GM18909 (cell line): ENCODE data around the gene AFMID.
"Not testable (repeated sequence)": the region's sequence is repeated elsewhere in the genome, so short reads cannot be mapped to it uniquely, and the experiment has no call there.

Experiments used
- ATAC-seq: cut with Tn5 transposase; IDR thresholded peaks from one replicate; pipeline ENCODE4 v1.9.1; 2021; ENCODE audit warnings: mild to moderate bottlenecking; ENCODE audit not compliant: unreplicated experiment, poor library complexity

Gene AFMID

DNA sequence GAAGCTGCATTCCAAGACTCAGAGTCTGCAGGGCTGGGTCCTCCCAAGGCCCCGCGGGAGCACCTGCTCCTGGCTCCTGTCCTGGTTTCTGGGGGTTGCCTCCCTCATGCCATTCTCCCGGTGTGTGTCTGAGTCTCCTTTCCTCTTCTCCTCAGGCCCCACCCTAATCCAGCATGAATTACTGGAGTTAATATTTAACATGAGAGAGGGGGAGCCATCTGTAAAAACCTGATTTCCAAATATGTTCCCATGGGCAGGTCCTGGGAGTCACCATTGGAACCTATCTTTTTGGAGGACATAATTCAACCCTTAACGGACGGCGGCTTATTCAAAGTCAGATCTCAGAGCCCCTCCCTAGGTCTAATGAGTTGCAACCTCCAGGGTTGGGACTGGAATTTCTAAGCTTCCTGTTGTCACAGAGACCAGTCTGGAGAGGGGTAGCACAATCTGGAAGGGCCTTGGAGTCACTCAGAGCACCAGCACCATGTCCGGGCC lies 35.6 kb upstream of the AFMID start:
- ATAC-seq = no peak

- ATAC-seq = peak; percentile 68
These were observed 32.0 kb upstream of the AFMID start for GRCh38 chr17:78154903-78155811.

- ATAC-seq = peak; percentile 34
These were observed 27.5 kb upstream of the AFMID start for GRCh38 chr17:78159575-78160158.

GRCh38 chr17:78163881-78164747 lies 23.0 kb upstream of the AFMID start:
- ATAC-seq = no peak

GRCh38 chr17:78164748-78165607 lies 22.2 kb upstream of the AFMID start:
- no peak for ATAC-seq

- no peak for ATAC-seq
These were observed 20.7 kb upstream of the AFMID start for GRCh38 chr17:78166416-78166815.

DNA sequence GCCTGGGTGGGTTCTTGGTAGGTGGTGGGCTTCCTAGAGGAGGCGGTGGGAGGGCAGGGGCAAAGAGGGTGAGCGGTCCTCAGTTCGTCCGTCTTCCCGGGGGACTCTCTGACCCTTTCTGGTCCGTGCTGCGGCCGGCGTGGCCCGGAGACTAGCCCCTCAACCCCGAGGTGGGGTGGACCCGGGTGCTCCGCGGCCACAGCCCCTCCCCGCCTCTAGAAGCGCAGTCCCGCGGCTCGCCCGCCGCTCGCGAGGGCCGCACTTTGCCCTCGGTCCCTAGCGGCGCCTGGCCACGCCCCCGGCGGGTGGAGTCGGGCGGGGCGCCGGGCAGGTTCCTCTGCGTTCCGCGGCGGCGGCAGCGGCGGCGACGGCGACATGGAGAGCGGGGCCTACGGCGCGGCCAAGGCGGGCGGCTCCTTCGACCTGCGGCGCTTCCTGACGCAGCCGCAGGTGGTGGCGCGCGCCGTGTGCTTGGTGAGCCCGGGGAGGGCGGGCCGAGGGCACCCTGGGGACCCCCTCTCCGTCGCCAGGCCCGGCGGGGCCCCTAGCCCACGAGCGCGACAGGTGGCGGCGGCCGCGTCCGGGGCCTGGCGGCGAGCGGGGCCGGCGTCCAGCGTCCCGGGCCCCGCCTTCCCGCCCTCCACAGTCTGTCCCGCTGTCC lies 18.8 kb upstream of the AFMID start, which contains the start of gene SYNGR2:
Gene SYNGR2 (plus strand): TSS at position 340 of the 661 bp plus-strand sequence. CDS start 36 bp downstream, at position 376.
- peak; percentile 58 for ATAC-seq

- ATAC-seq = peak; percentile 21
These were observed 18.0 kb upstream of the AFMID start for GRCh38 chr17:78168903-78169793.

DNA sequence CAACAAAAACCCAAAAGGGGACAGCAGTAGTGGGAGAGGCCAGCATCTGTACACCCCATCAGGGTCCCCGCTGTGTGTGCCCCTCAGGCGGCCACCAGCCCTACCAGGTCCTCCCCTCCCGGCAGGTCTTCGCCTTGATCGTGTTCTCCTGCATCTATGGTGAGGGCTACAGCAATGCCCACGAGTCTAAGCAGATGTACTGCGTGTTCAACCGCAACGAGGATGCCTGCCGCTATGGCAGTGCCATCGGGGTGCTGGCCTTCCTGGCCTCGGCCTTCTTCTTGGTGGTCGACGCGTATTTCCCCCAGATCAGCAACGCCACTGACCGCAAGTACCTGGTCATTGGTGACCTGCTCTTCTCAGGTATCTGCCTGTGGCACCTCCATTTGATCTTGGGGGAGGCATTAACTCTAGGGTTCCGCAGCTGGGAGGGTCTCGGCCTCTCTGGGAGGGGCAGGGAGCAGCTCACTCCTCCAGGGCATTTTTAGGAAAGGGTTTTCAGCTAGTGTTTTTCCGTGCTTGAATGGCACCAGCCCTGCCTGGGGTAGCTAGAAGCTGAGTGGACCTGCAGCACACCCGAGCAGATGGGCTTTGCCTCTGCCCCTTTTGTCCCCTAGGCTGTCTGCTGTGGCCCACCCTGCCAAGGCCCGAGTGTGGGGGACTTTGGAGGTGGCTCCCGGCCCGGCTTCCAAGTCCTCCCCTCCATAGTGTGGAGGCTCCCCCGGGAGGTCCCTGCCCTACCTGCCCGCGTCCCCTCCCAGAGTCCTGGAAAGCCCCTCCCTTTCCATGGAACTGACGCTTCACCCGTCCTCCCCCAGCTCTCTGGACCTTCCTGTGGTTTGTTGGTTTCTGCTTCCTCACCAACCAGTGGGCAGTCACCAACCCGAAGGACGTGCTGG lies 16.2 kb upstream of the AFMID start:
- no peak for ATAC-seq

DNA sequence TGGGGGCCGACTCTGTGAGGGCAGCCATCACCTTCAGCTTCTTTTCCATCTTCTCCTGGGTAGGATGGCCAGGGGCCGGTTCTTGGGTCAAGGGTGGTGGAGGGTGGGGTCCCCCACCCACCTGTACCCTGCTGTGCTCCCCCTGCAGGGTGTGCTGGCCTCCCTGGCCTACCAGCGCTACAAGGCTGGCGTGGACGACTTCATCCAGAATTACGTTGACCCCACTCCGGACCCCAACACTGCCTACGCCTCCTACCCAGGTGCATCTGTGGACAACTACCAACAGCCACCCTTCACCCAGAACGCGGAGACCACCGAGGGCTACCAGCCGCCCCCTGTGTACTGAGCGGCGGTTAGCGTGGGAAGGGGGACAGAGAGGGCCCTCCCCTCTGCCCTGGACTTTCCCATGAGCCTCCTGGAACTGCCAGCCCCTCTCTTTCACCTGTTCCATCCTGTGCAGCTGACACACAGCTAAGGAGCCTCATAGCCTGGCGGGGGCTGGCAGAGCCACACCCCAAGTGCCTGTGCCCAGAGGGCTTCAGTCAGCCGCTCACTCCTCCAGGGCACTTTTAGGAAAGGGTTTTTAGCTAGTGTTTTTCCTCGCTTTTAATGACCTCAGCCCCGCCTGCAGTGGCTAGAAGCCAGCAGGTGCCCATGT lies 15.4 kb upstream of the AFMID start:
- not testable (repeated sequence) for ATAC-seq

DNA sequence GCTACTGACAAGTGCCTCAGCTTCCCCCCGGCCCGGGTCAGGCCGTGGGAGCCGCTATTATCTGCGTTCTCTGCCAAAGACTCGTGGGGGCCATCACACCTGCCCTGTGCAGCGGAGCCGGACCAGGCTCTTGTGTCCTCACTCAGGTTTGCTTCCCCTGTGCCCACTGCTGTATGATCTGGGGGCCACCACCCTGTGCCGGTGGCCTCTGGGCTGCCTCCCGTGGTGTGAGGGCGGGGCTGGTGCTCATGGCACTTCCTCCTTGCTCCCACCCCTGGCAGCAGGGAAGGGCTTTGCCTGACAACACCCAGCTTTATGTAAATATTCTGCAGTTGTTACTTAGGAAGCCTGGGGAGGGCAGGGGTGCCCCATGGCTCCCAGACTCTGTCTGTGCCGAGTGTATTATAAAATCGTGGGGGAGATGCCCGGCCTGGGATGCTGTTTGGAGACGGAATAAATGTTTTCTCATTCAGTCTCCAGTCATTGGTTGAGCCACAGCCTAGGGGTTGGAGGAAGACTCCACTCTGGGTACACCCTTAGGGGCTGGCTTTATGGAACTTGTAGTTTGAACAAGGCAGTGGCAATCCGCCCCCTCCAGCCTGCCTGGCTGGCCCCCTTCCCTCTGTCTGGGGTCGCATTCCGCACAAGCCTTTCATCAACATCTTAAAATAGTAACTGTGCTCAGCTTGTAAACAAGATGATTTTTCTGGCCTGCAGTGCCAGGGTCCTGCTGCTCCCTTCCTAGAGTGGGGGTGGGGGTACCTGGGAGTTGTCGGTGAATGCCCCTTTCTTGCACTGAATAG lies 14.7 kb upstream of the AFMID start:
- no peak for ATAC-seq

DNA sequence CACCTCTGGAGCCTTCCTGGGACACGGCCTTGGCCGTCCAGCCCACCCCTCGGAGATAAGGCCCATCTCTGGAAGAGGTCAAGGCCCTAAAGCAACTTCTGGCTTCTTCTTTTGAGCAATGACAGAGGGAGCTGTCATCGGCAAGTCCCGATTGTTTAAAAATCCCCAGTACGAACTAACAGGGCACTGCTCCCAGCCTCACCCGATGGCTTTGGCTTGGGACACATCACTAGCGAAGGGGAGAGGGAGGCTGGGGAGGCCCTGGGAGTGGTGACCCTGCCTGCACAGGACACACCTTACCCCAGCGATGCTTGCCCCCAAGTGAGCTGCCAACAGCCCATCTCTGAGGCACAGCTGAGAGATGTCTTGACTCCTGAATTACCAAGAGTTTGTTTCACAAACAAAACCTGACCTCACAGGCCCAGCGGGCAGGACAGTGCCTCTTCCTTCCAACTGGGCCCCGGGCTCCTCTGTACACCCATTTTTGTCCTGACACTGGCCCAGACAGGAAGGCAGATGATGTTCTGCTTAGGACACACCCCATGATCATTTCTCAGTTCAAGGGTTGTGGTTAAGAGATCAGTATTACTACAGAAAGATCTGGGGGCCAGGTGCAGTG lies 14.0 kb upstream of the AFMID start:
- ATAC-seq = peak; percentile 32

- ATAC-seq = no peak
These were observed 12.8 kb upstream of the AFMID start for GRCh38 chr17:78174346-78174869.

GRCh38 chr17:78174870-78175642 lies 12.1 kb upstream of the AFMID start:
- ATAC-seq = no peak

- ATAC-seq = no peak
These were observed 11.6 kb upstream of the AFMID start for GRCh38 chr17:78175643-78175981.
